Measurements from ENCODE around the gene PLEKHA5. TPM values are rescaled to one million over a fixed set of nuclear protein-coding genes. Genes with fewer than 3 reads are reported as not detected.
"Not testable (repeated sequence)": the region's sequence is repeated elsewhere in the genome, so short reads cannot be mapped to it uniquely, and the experiment has no call there.

The PLEKHA5 gene
- total RNA-seq, 1 donor from 2014 or later: 11.7 TPM

DNA sequence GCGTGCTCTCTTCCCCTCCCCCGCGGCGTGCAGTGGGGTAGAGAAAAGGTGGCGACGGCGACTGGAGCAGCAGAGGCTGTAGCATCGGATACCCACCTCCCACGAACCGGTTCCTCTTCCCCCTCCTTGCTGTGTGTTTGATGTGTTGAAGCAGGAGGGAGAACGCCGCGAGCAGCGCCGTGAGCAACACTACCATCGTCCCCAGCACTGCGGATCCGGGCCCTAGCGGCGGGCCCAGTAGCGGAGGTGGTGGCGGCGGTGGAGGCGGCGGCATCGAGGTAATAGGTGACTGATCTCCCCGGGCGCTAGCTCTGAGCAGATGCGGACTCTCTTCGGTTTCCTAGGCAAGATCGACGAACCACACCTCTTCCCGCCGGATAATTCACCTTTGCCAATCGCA is 176.8 kb downstream of the PLEKHA5 start:
- DNase-seq (ENCODE audit: extremely low read depth, low read depth, low spot score): no peak

DNA sequence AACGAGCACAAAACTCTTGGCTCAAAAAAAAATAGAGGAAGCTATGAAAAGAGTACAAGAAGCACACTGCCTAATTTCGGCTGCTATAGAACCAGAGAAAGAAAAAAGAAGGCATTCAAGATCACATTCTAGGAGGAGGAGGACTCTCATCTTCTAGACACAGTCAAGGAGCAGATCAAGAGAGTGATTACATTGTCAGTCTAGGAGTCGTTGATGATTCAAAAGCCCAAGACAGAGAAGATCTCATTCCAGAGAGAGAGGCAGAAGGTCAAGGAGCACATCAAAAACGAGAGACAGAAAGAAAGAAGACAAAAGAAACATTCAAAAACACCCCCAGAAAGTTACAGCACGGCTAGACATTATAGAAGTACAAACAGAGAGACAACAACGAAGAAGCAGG is 177.9 kb downstream of the PLEKHA5 start:
- no peak for DNase-seq (ENCODE audit: extremely low read depth, low read depth, low spot score)

- no peak for DNase-seq (ENCODE audit: extremely low read depth, low read depth, low spot score)
Observed at GRCh38 chr12:19311165-19311564, 181.6 kb downstream of the PLEKHA5 start.

DNA sequence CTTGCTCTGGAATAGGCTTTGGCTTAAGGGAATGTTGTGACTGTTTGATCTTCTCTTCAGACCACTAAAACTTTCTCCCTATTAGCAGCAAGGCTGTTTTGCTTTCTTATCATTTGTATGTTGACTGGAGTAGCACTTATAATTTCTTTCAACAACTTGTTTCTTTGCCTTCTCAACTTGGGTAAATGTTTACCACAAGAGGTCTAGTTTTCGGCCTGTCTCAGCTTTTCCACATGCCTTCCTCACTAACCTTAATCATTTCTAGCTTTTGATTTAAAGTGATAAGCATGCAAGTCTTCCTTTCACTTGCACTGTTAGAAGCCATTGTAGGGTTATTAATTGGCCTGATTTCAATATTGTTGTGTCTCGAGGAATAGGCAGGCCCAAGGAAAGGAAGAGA is 183.1 kb downstream of the PLEKHA5 start:
- DNase-seq (ENCODE audit: extremely low read depth, low read depth, low spot score): no peak

DNA sequence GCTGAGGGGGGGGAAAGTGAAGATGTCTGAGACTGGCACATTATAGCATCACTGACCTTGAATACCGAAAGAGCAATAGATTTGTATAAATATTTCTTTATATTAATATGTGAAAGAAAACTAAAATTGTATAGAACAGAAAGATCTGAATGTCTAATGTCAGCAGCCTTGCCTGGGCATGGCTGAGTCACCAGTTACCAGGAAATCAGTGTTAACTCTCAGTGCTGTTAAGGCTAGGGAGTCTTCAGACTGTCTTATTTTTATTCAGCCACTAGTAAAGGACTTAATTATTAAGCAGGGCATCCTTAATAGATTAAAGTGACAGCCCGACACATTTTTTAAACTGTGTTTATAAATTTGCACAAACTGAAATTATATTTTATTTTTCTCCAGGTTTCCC is 186.9 kb downstream of the PLEKHA5 start:
- DNase-seq (ENCODE audit: extremely low read depth, low read depth, low spot score): no peak

DNA sequence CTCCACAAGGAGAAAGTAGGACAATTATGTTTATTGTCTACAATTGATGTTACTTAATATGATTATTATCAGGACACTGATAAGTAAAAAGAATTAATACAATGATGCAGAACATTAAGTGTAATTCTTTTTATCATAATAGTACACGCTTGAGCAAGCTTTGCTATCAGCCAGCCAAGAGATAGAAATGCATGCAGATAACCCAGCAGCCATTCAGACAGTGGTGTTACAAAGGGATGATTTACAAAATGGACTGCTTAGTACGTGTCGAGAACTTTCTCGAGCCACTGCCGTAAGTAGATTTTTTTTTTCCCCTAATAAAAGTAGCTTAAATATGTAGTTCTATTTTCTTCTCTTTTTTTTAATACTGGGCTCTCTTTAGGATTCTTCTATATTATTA is 192.8 kb downstream of the PLEKHA5 start:
- DNase-seq (ENCODE audit: extremely low read depth, low read depth, low spot score): no peak

DNA sequence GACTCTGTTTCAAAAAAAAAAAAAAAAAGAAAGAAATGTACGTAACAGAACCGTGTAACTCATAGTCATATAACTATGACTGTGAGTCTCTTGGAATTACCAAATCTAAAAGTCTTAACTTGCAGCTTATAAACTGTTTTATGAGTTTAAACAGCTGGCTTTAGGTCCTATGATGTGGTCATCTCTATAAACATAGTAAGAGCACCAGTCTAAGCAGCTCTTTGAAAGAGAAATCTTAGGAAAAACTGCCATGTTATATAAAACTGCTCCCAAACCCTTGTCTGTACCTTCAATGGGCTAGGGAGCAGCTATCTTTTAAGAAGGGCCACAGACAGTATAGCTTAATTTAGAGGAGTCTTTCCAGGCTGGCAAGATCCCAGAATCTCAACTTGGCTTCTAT is 194.3 kb downstream of the PLEKHA5 start:
- no peak for DNase-seq (ENCODE audit: extremely low read depth, low read depth, low spot score)

- DNase-seq (ENCODE audit: extremely low read depth, low read depth, low spot score): no peak
Observed at GRCh38 chr12:19326102-19326501, 196.6 kb downstream of the PLEKHA5 start.

- no peak for DNase-seq (ENCODE audit: extremely low read depth, low read depth, low spot score)
Observed at GRCh38 chr12:19332196-19332595, 202.7 kb downstream of the PLEKHA5 start.

DNA sequence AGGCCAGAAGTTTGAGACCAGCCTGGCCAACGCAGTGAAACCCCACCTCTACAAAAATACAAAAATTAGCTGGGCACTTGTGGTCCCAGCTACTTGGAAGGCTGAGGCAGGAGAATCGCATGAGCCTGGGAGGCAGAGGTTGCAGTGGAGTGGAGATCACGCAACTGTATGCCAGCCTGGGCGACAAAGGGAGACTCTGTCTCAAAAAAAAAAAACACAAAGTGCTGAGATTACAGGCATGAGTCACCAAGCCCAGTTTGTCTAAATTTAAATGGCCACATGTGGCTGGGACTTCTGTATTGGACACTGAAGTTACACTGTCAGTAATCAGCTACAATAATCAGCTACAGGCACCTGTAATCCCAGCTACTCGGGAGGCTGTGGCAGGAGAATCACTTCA is 208.9 kb downstream of the PLEKHA5 start:
- no peak for DNase-seq (ENCODE audit: extremely low read depth, low read depth, low spot score)

- not testable (repeated sequence) for DNase-seq (ENCODE audit: extremely low read depth, low read depth, low spot score)
Observed at GRCh38 chr12:19350850-19351249, 221.3 kb downstream of the PLEKHA5 start.

- no peak for DNase-seq (ENCODE audit: extremely low read depth, low read depth, low spot score)
Observed at GRCh38 chr12:19351346-19351745, 221.8 kb downstream of the PLEKHA5 start.

- DNase-seq (ENCODE audit: extremely low read depth, low read depth, low spot score): no peak
Observed at GRCh38 chr12:19369691-19370148, 240.2 kb downstream of the PLEKHA5 start.

DNA sequence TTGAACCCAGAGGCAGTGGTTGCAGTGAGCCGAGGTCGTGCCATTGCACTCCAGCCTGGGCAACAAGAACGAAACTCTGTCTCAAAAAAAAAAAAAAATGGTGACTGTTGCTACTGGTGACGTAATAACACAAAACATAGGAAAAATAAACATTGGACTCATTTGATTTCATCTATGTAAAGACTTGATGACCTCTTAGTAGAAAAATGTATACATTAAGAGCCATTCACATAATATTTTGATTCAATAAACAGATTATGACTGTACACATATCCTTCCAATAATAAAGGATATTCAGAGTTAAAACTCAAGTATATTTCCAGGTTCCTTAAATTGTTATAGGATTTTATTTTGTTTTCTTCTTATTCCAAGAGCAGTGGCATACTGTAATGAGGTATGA is 244.1 kb downstream of the PLEKHA5 start:
- no peak for DNase-seq (ENCODE audit: extremely low read depth, low read depth, low spot score)

GRCh38 chr12:19375888-19376287 is 246.4 kb downstream of the PLEKHA5 start:
- no peak for DNase-seq (ENCODE audit: extremely low read depth, low read depth, low spot score)

- no peak for DNase-seq (ENCODE audit: extremely low read depth, low read depth, low spot score)
Observed at GRCh38 chr12:19376691-19377090, 247.2 kb downstream of the PLEKHA5 start.

- DNase-seq (ENCODE audit: extremely low read depth, low read depth, low spot score): peak; percentile 12
Observed at GRCh38 chr12:19382111-19382526, 252.6 kb downstream of the PLEKHA5 start.

GRCh38 chr12:19382563-19382962 is 253.0 kb downstream of the PLEKHA5 start:
- no peak for DNase-seq (ENCODE audit: extremely low read depth, low read depth, low spot score)

DNA sequence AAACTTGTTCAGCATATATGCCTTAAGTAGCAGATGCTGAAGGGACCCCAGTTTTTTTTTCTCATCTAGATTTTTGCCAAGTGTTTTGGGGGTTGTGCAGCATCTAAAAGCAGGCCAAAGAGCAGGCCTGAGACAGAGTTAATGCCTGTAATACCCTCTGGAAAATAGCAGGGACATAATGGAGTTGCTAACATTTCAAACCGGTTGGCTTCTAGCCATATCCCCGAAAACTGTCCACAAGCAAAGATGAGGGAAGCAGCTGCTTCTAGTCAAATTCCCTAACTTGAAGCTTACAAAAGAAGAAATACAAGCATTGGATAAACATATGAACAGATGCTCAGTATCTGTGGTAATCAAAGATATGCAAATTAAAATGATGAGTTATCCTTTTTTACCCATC is 257.6 kb downstream of the PLEKHA5 start:
- DNase-seq (ENCODE audit: extremely low read depth, low read depth, low spot score): no peak

DNA sequence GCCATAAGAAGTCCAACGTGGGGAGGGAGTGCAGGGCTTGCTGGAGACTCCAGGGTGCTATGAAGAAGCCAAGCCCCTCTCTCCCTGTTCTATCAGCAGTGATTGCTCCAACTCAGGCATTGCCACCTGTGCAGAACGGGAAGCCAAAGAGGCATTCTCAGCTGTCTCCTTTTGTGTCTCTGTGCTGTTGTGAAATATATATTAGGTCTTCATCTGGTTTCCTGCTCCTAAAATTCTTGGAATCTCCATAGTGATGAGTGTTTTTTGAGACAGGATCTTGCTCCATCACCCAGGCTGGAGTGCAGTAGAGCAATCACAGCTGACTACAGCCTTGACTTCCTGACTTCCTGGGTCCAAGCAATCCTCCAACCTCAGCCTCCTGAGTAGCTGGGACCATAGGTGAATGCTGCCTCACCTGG is 258.6 kb downstream of the PLEKHA5 start:
- no peak for DNase-seq (ENCODE audit: extremely low read depth, low read depth, low spot score)

DNA sequence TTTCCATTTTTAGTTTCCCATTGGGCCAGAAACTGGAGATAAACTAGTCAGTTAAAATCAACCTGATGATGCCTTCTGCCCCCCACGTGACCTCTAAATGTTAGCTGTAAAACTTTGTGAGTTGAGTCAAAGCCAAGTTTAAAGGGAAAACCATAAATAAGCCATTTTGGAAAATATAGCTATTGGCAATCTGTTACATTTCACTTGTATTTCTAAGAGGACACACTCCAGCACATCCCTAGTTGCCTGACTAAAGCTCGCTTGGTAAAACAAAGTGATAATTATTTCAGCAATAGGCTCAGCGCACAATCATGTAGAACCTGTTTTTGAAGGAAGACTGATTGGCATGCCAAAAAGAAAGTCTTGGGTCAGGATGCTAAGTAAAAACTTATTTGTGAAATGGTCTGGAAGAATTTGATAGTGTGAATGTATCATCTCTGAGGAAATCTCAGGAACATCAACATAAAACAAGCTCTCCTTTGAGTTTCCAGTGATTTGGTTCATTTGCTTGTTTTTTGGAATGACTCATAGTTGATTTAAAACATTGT is 260.6 kb downstream of the PLEKHA5 start:
- no peak for DNase-seq (ENCODE audit: extremely low read depth, low read depth, low spot score)

GRCh38 chr12:19392644-19393043 is 263.1 kb downstream of the PLEKHA5 start:
- not testable (repeated sequence) for DNase-seq (ENCODE audit: extremely low read depth, low read depth, low spot score)

GRCh38 chr12:19394385-19394784 is 264.9 kb downstream of the PLEKHA5 start:
- DNase-seq (ENCODE audit: extremely low read depth, low read depth, low spot score): no peak

All from glomerular endothelial cell (primary cell).